Embryonic facial prominence (tissue), 1 donor: Measurements from ENCODE around the gene TUBB2A.

Experiments
- DNase-seq: peaks from one replicate; pipeline ENCODE4 v3.0.0-alpha.2; 2016; ENCODE audit errors: extremely low spot score

TUBB2A gene

DNA sequence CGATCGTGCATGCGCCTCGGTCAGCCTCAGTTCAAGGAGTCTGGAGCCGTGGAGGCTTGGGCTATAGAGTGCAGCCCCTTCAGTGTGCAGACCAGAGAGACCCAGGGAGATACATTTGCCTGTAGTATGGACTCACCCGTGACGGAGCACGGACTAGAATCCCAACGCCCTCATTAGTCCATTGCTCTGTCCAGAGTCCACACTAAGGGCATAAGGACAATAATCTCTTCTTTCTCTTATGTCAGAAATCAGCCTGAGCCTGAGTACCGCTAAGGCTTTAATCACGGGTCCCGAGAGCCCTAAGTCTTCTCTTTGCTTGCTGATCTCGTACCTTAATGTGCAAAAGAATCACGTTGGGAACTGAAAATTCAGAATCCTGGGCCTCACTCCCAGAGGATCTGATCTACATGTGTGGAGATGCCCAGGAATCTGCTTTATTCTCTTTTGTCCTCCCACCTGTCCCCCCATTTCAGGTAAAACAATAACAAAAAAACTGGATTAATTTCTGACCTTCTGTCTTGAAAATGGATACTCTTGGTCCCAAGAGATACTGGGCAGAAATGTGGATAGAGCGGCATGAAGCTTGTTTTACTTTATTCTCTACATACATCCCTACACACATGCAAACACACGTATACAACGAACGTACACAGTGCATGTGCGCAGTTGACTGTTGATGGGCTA is 38.2 kb downstream of the TUBB2A start:
- DNase-seq = no peak

DNA sequence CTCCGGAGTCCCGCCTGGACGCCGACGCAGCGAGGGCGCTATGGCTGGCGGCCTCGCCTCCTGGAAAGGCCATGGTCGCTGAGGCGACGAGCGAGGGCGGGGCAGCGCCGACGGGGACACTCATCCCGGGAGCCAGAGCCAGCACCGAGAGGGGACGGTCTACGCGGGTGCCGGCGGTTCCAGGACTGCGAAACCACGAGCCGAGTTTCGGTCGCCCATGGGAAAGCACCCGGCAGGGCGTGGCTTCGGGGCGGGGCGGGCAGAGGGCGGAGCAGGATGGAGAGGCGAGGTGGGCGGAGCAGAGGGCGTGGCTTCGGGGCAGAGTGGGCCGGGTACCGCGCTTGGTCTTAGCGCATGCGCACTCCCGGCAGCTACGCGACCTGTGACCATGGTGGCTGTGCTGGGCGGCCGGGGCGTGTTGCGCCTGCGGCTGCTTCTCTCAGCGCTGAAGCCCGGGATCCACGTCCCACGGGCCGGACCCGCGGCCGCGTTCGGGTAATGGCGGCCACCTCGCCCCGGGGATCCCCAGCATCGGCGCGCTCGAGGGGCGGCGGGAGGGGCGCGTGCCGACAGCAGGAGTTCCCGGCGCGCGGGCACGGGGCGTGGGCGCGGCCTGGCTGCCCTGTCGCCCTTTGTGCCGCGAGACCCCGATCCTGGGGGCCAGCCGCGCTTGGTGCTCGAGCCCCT is 38.8 kb downstream of the TUBB2A start, which contains the start of gene BPHL:
BPHL (plus strand) TSS at position 359 of the 687 bp plus-strand sequence; CDS start at position 389, 30 bp downstream.
- DNase-seq = peak; percentile 88

DNA sequence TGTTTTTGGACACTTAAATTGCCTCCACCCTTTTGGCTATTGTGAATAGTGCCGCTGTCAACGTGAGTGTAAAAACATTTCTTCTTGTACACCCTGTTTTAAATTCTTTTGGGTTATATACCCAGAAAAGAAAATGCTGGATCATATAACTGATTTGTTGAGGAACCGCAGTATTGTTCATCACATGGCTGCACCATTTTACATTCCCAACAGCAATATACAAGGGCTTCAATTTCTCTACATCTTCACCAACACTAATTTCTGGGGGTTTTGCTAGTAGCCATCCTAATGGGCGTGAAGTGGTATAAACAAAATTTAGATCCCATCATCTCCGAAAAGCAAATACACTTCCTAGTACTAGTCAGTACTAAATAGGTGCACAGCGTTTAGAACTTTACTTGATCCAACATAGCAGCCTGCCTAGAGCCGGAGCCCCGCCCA is 39.4 kb downstream of the TUBB2A start:
- DNase-seq = peak; percentile 69

DNA sequence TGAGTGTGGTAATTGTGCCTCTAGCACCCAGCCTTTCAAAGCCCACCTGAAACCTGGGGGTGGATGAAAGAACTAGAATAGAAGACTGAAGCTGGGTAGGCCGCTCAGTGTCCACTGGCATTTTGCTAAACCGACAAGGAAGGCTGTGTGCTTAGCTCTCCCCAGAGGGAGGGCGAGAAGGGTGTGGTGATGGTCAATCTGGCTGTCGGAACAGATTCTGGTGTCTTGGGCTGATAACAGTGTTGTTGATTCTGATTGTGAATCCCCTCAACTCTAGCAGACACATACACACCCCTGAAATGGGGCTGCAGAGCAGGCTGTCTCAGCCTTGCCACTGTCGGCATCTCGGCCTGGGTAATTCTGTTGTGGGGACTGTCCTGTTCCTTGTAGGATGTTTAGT is 43.0 kb downstream of the TUBB2A start:
- no peak for DNase-seq

DNA sequence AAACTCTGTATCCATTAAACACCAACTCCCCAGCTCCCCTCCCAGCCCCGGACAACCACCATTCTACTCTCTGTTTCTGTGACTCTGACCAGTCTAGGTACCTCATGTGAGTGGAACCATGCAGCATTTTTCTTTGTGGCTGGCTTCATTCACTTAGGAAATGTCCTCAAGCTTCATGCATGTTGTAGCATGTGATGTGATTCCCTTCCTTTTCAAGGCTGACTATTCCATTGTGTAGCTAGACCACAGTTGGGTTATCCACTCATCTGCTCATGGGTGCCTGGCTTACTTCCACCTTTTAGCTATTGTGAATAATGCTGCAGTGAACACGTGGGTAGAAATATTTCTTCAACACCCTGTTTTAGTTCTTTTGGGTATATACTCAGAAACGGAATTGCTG is 47.6 kb downstream of the TUBB2A start:
- DNase-seq = no peak

DNA sequence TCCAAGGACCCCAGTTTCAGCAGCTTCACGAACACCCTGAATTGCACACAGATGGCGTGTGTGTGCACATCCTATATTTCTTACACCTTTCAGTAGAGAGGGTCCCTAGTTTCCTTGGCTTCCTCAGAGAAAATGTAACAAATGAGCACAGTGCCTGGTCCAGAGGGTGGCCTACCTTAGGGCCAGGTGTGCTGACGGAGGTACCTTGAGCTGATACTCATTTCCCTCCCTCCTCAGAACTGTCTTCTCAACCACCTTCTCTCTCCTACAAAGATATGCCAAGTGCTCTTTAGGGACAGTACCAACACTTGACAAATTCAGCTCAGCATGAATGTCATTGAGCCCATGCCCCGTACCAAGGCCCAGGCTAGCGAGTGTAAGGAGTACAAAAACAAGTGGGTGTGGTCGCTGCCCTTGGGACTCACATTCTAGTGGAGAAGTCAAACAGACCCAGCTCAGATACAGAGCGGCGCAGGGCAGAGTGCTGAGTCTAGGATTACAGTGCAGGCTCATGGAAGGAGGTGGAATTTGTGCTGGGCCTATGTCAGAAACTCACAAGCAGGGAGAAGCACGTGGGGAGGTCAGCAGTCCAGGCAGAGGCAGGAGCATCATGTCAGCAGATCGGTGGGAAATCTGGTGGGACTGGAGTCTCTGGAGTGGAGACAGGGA is 48.5 kb downstream of the TUBB2A start:
- no peak for DNase-seq
